GM21526 (cell line): ENCODE results near the gene MYO6.

ENCODE experiments used
- ATAC-seq: cut with Tn5 transposase; IDR thresholded peaks from one replicate; pipeline ENCODE4 v1.9.1; 2021; ENCODE audit warnings: moderate library complexity; ENCODE audit not compliant: unreplicated experiment, low FRiP score

MYO6 gene

DNA sequence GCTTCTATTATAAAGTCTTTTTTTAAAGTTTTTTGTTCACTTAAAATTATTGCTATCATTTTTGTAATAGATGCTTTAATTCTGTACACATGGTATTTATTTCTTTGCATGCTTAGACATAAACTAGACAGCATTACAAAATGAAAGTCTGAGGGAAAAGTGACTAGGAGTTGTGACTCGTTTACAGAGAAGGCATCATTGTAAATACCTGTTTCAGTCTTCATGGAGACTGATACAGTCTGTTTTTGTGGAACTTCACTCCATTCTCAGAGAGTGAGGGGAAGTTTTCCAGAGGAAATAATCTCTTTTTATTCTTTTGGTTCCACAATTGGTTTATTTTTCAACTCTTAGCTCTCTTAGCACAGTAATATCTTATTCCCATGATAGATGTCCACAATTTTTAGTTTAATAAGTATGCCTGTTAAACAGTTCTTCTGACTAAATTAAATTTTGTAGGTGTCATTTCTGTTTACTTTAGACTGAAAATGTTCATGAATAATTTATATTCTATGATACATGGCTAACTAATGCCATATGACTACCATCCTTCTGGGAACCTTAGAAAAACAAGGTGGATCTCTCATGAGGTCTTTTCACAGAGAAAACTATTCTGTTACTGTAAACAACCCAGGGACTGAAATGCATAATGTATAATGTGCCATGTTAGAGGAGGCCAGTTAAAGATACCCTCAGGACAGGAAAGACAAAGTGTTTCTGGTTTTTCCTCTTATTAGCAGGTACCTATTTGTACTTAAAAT is 69.2 kb downstream of the MYO6 start:
- ATAC-seq = no peak

DNA sequence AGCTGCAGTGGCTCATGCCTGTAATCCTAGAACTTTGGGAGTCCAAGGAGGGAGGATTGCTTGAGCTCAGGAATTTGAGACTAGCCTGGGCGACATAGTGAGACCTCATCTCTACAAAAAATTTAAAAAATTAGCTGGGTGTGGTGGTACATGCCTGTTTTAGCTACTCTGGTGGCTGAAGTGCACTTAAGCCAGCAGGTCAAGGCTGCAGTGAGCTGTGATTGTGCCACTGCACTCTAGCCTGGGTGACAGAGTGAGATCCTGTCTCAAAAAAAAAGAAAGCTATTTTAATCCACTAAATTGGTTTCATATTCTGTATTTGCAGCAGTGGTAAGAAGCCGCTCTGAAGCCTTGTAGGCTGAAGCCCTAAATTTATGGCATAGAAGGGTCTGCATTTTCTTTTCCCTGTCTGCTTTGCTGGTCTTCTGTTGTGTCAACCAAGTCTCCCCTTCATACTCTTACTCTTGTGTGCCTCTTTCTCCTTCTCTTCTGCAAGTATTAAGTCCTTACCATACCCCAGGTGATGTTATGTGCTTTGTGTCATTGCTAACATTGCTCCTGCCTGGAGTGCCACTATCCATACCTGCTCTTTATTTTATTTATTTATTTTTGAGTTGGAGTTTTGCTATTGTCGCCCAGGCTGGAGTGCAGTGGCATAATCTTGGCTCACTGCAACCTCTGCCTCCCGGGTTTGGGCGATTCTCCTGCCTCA is 70.9 kb downstream of the MYO6 start:
- ATAC-seq = no peak

DNA sequence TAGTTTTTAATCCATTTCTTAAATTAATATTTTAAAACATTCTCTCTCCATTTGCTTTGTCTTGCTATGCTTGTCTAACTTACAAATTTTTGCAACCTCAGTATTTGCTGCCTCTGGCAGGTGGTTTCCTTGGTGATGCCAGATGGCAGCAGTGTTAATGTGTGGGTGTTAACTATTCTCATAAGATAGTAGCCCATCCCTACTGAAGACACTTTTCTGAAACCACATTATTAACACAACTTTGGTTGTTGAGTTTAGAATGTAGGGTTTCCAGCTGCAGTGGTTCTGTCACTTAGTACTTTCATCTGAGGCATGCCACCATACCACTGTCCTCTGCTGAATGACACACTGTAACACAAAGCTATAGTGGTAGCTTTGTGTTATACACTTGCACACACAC is 75.1 kb downstream of the MYO6 start:
- peak; percentile 72 for ATAC-seq

DNA sequence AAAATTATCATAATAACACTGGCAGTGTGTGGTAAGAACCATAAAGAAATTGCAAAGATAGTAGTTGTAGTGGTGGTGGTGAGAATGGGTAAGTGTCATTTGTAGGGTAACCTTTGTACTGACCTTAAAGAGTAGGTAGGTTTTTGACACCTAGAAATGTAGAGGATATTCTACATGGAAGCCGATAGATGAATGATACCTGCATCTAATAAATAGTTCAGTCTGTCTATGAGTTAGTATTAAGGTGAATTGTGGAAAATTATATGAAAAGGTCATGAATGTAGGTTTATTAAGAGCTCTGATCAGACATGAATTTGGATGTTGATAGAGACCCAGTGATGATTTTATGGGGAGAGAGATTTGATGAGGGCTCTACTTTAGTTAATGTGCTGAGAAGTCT is 78.1 kb downstream of the MYO6 start:
- ATAC-seq = no peak

DNA sequence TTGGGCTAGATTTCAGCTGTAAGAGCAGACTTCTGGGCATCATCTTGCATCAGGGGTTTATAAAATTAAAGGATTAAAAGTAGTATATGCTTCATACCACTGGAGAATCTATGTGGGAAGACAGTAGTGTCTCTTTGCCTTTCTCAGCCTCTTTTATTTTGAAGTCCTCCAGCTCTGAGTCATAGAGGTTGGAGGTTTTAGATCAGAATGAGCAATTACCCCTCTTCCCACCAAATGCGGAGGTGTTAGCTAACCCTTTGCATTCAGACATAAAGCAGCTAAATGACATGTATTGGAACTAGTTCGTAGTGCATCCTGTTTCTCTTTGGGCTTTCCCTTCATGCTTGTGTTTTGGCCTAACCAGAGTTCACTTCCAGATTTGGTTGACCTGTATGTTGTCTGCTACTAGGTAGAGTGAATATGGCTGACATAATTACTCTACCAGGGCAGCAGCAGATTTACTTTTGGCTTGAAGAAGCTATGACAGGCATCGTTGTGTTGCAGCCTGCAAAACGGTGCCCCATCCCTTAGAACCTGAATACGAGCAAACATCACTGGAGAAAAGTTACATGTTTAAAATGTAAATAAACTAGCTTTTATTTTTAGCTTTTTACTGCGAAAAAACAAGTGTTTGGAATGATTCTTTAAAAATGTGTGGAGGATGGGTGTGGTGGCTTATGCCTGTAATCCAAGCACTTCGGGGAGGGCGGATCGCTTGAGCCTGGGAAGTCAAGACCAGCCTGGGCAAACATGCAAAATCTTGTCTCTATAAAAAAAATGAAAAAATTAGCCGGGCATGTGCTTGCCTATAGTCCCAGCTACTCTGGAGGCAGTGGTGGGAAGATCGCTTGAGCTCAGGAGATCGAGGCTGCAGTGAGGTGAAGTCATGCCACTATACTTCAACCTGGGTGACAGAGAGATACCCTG is 82.2 kb downstream of the MYO6 start:
- peak; percentile 89 for ATAC-seq

DNA sequence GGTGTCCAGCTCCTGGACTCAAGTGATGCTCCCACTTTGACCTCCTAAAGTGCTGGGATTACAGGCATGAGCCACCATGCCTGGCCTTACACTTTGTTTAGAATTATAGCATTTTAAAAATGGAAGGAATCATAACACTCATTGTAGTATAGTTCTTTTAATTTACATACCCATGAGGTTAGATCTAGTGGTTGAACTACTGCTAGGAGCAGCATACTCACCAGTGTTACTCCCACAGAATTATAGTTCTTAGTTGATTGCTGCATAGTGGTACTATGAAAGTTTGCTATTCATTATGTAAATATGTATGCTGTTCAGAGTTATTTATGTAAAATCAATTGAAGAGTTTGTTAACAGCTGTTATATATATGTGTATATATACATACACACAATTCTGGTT is 85.4 kb downstream of the MYO6 start:
- ATAC-seq = no peak

DNA sequence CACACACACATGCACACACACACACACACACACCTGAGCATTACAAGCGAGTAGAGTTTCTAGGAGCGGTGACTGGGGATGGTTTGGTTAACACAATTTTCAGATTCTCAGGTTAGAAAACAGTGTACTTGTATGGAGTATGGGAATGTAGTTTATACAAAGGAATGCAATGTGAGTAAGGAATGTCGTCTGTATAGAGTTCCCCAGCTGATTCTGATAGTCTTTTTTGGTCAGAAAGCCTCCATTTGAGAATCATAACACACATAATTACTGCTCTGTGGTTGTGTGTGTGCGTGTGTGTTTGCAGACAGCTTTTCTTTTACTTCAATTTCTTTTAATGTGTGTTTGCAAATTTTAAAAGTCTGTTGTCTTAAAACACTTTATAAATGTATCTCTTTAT is 93.2 kb downstream of the MYO6 start:
- no peak for ATAC-seq

DNA sequence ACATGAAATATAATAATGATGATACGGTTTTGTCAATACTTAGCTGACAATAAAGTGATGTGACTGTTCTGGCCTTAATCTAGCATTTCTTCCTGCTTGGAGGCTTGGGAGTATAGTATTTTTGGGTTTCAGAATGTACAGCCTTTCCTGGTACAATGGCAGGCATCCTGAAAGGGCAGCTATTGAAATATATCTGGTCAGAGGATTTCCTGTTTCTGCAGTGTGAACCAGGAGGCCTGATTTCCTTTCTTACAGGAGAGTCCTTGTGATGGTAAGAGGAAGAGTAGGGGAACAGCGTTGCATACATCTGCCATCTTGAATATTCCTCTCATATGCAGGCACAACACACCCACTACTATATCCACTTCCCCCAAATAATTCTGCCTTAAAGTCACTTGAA is 93.7 kb downstream of the MYO6 start:
- ATAC-seq = no peak

DNA sequence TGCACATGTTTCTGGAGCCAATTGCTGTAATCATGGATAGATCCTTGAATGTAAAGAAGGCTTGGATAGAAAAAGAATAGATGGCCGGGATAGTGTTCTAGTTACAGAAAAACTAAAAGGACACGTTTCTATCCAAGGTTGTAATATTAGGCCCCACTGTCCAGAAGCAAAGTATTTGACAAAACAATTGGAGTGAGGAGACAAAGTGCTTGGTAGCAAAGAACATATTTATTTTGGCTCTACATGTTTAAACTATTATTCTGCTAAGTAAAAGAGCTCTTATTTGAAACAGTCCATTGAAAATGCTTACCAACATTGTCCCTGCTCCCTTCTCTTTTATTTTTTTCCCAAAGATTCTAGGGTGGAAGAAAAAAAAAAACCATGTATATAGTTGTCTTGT is 94.4 kb downstream of the MYO6 start:
- no peak for ATAC-seq

DNA sequence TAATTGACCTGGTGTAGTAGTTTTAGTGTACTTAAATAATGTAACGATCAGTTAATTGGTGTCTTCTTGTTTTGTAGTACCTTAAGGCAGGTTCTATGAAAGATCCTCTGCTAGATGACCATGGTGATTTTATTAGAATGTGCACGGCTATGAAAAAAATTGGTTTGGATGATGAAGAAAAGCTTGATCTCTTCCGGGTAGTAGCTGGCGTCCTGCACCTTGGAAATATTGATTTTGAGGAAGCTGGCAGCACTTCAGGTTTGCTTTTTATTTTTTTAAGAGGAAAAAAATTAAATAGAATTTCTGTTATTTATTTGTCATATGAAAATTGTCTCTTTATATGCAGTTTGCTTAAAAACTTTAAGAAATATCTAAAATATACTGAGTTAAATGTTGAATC is 99.2 kb downstream of the MYO6 start:
- ATAC-seq = no peak

DNA sequence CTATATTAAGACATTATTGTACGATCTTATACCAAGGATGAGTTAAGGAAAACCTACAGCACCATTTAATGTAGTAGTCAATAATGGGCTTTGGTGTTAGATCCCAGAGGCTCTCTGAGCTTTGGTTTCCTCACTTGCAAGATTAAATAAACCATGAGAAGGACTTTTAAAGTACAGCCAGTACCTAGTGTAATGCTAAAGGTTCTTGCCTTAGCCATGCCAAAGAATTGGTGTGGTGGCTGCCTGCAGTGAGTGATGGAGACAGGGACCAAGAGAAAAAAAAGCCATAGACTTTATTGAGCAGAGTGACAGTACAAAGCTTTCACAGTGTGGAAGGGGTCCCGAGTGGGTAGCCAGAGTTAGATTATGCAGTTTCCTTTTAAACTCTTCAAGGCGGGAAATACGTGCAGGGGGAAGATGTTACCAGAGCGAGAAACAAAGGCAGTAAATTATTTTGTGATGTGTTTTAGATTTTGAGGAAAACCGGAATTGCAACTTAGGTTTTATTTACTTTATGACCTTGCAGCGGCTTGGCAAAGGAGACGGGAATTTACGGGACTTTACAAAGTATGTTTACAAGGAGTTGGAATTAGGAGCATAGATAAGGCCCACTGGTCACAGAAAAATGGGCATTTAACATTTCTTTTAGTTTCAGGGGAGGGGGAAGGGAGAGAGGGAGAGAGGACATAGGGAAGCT is 100.4 kb downstream of the MYO6 start:
- no peak for ATAC-seq

DNA sequence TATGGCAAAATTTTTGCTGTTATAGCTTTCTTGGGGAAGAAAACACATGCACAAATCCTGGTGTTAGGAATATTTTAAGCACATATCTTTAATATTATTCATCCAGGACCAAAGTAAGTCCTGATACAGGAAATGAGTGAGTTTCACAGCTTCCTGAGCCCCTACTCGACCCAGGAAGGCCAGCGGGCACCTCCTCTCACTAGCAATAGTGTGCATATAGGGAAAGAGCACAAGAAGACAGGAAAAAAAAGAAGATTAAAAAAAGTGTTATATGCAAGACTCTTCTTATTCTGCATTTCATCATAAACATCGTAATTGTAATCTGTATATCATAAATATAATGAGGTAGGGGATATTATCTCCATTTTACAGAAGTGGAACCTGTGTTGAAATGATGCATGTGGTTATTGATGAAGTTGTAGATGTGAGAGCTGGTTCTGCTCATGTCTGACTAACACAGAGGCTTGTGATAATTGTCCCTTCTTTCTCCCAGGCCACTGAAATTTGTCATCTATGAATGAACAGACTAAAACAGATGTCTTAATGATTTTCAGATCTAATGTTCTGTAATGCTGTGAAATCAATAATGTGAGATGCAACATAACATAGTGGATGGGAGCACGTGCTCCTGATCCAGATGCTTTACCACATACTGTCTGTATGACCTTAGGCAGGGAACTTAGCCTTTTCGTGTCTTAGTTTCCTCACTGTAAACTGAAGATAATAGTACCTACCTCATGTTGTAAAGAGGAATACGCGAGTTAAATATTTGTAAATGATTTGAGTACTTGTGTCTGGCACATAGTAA is 101.2 kb downstream of the MYO6 start:
- ATAC-seq = no peak

DNA sequence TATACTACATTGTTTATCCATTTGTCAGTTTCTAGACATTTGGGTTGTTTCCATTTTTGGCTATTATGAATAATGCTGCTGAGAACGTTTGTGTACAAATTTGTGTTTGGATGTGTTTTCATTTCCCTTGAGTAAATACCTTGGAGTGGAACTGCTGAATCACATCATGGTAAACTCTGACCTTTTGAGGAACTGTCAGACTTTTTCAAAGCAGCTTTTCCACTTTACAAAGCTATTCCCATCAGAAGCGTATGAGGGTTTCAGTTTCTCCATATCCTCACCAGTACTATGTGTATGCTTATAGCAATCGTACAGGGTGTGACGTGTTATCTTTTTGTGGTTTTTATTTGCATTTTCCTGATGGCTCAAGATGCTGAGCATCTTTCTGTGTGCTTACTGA is 103.7 kb downstream of the MYO6 start:
- no peak for ATAC-seq

DNA sequence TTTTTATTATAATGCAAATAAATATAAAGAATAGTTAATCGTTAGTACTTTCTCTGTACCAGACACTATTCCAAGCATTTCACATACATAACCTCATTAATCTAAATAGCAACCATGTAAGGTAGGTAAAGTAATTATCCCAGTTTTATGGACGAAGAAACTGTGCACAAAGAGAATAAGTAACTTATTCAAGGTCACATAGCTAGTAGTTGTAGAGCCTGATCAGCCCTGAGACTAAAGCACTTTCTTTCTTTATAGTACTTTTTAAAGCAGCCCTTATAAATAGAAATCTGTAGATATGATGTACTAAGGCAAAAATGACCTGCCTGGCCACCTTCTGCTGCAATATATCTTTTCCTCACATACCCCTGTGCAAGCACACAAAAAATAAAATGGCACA is 104.8 kb downstream of the MYO6 start:
- no peak for ATAC-seq

DNA sequence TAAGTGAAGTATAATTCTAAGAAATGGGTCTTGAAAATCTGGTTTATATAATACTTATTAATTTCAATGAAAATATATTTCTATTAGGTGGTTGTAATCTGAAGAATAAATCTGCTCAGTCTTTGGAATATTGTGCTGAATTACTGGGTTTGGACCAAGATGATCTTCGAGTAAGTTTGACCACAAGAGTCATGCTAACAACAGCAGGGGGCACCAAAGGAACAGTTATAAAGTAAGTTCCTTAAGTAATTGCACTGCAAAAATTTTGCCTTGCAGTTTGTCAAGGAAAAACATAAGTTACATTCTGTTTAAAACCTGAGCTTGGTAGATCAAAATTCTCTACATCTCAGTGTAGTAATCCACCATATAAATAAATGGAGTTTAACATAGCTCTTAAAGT is 106.0 kb downstream of the MYO6 start:
- ATAC-seq = no peak

DNA sequence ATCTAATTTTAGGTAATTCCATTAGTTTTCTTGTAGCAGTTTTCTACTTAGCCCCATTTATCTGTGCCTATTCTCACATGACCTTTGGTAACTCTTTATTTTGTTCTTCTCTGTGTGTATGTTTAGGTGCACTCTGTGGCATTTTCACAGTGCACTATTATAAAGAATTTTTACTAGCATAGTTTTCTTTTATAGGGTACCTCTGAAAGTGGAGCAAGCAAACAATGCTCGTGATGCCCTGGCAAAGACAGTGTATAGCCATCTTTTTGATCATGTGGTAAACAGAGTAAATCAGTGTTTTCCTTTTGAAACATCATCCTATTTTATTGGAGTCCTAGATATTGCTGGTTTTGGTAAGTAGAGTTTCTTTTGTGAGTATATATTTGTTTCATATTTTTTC is 107.9 kb downstream of the MYO6 start:
- ATAC-seq = no peak

DNA sequence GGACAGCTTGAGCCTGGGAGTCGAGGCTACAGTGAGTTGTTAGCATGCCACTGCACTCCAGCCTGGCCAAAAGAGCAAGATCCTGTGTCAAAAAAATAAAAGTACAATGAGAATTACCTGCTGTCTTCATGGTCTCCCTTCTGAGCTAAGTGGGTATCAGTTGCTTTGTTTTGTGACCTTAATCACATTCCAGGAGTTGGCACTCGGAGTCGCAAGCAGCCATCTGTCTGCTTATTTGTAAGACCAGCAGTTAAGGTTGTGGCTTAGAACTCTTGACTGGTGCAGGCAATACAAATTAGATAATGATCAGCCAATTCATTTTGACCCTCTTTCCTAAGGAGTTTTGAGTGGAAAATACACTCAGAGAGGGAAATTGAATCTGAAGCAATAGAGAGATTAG is 114.0 kb downstream of the MYO6 start:
- no peak for ATAC-seq

DNA sequence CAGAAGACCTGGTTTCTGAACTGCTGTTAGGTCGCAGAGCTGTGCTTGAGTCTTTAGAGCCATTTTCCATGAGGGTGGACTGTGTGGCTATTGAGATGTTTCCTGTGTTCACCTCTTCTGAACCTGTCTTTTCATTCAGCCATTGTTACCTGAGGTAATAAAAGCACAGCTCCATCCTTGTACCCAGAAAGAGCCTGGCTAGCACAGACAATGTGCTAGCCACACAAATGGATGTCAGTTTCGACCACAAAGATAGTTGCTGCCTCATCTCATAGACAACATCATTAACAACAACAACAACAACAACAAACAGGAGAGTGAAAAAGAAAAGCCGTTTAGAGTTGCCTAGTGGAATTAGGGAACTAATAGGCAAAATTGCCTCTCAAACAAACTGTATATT is 114.7 kb downstream of the MYO6 start:
- no peak for ATAC-seq

DNA sequence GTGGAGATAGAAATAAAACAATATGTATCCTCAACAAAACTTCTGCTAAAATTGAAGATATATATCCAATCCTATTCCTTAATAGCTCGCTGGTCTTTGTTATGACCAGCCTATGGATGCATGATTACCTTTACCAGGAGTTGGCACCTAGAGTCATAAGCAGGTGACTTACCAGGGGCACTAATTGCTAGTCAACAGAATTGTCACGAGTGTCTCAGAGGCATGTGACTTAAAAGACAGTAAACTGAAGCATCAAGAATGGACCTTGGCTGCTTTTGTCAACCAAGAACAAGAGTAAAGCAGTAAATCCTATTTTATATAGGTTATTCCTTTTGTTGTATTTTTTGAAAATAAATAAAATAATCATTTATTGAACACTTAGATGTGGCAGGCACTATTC is 115.4 kb downstream of the MYO6 start:
- no peak for ATAC-seq

DNA sequence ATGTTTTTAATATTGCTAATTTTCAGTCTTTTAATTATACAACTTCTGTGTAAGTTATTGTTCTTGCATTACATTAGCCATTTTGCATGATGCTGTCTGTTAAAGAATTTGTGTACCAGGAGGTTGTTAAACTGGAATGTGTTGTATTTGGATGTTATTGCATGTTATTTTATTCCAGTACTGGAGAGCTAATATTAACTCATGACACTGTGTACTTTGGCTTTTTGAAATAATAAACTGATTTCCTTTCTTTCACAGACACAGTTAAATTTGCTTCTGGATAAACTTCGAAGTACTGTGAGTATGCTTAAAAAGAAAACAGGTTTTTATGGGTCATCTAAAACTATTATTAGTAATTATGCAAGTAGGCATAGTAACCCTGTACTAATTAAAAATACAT is 121.3 kb downstream of the MYO6 start:
- ATAC-seq = no peak
